Panc1 (cell line): Measurements from ENCODE around the gene PTPRCAP. TPM values are rescaled to one million over a fixed set of nuclear protein-coding genes. Genes with fewer than 3 reads are reported as not detected.

ENCODE experiments used
- ATAC-seq: fragments of 200-7000 bp; cut with Tn5 transposase; 2 replicates; pipeline ENCODE4 v1.9.1; 2020; ENCODE audit warnings: mild to moderate bottlenecking, moderate library complexity
- BruUV-seq: library from RNA; stranded (reverse); fragments of 400-500 nt; replicated peaks from 2 replicates; lab custom pipeline; 2021; lab: Mats Ljungman, UMichigan
- CTCF ChIA-PET: fragments of 300-600 bp; sonication (Branson Sonifier 250); formaldehyde crosslinking; loops from one replicate; lab custom pipeline; 2022; ENCODE audit warnings: antibody characterized with exemption; lab: Charles Lee
- POLR2A ChIA-PET: fragments of 300-600 bp; sonication (Branson Sonifier 250); formaldehyde crosslinking; loops from one replicate; lab custom pipeline; 2022; ENCODE audit warnings: antibody characterized with exemption; lab: Charles Lee
- DNase-seq: peaks from one replicate; pipeline ENCODE4 v3.0.0-alpha.2; 2010; ENCODE audit warnings: low read depth, low spot score
- H3K27ac ChIP-seq: 2 replicates; pipeline ENCODE4 v1.5.1; 2011; ENCODE audit warnings: mild to moderate bottlenecking, low read length, inconsistent platforms
- H3K27me3 ChIP-seq: fragments of 200-500 bp; sonication (Bioruptor generic); 2 replicates; pipeline ENCODE4 v1.6.0; 2014; ENCODE audit warnings: low read length, inconsistent platforms; ENCODE audit not compliant: control insufficient read depth, insufficient read depth
- H3K36me3 ChIP-seq: fragments of 200-500 bp; sonication (Bioruptor generic); 2 replicates; pipeline ENCODE4 v1.5.1; 2014; ENCODE audit warnings: inconsistent platforms, mild to moderate bottlenecking, low read length, moderate library complexity; ENCODE audit not compliant: control insufficient read depth, insufficient read depth
- H3K4me1 ChIP-seq: 2 replicates; pipeline ENCODE4 v1.5.1; 2011; ENCODE audit warnings: inconsistent platforms, mild to moderate bottlenecking, low read length, moderate library complexity; ENCODE audit not compliant: control insufficient read depth, insufficient read depth
- H3K4me3 ChIP-seq, 2 experiments: 2 replicates each; pipeline ENCODE4 v1.5.1; 2011 to 2012; ENCODE audit warnings: low read depth in 2 of 2, low read length in 2 of 2, mild to moderate bottlenecking in 2 of 2, inconsistent platforms in 1 of 2, moderate library complexity in 1 of 2
- H3K9me3 ChIP-seq: fragments of 200-500 bp; sonication (Bioruptor generic); 2 replicates; pipeline ENCODE4 v1.5.1; 2014; ENCODE audit warnings: low read depth, mild to moderate bottlenecking, inconsistent platforms, low read length, moderate library complexity; ENCODE audit not compliant: control insufficient read depth, insufficient read depth
- CTCF ChIP-seq: fragments of 450-650 bp; IDR thresholded peaks from 2 replicates; pipeline ENCODE4 v1.5.1; 2017; ENCODE audit warnings: mild to moderate bottlenecking
- POLR2AphosphoS5 ChIP-seq: IDR thresholded peaks from 2 replicates; pipeline ENCODE4 v1.6.1; 2012; ENCODE audit warnings: mild to moderate bottlenecking, low read depth, low read length, moderate library complexity
- REST ChIP-seq, 2 experiments: IDR thresholded peaks; 2 replicates each; pipeline ENCODE4 v1.6.1; 2011 to 2012; ENCODE audit warnings: low read depth in 2 of 2, control low read depth in 1 of 2, low read length in 1 of 2, mild to moderate bottlenecking in 1 of 2, moderate library complexity in 1 of 2; ENCODE audit not compliant: insufficient read depth in 1 of 2
- SIN3A ChIP-seq: IDR thresholded peaks from 2 replicates; pipeline ENCODE4 v1.6.1; 2012; ENCODE audit warnings: low read depth, mild to moderate bottlenecking, low read length, moderate library complexity, borderline replicate concordance; ENCODE audit not compliant: insufficient read depth
- TCF7L2 ChIP-seq: IDR thresholded peaks from 2 replicates; pipeline ENCODE4 v1.6.1; 2011; ENCODE audit warnings: mild to moderate bottlenecking, low read depth, low read length, inconsistent platforms
- in situ Hi-C: cut with HindIII; loops from 2 replicates; pipeline ENCODE4 v1.10.0; 2016; ENCODE audit warnings: low sequenced_read_pairs, low pct_unique_long_range_greater_than_20kb
- intact Hi-C: fragments of 100-400 bp; cut with micrococcal nuclease; formaldehyde crosslinking; loops from one replicate; pipeline ENCODE4 v1.10.0; 2022; ENCODE audit not compliant: unreplicated experiment
- total RNA-seq: library from RNA; stranded (reverse); gene quantifications from one replicate; pipeline ENCODE4 v1.2.1, GENCODE V29; 2021; ENCODE audit not compliant: unreplicated experiment

PTPRCAP gene
- total RNA-seq, 1 experiment from 2014 or later: 0.82 TPM

- intact Hi-C loops (no loop called here), in situ Hi-C loops (no loop called here)
- peaks cover 7% of the 10 kb centered on the region for H3K36me3 ChIP-seq
- no peaks in the 10 kb centered on the region for H3K27me3 ChIP-seq
- H3K9me3 ChIP-seq: no peaks in the 10 kb centered on the region
- DNase-seq: no peak
- H3K27ac ChIP-seq: no peak overlapping the region
- ChIA-PET CTCF (no interaction called here), POLR2A (interaction anchor here (0.6 kb wide), 1 partner anchor 878 kb away, joined by 4 read pairs; the partner anchor contains the start of gene C11orf24)
- no peak for ATAC-seq
- BruUV-seq: no TSS peak
- no peak for TF ChIP-seq SIN3A
- no peak for TF ChIP-seq TCF7L2
- no peak for TF ChIP-seq REST (IDR thresholded peaks at IDR 0.05; ENCODE audit: insufficient read depth in 1 of 2, low read depth in 2 of 2, low read length in 1 of 2)
- no peak for TF ChIP-seq POLR2AphosphoS5
- no peak overlapping the region for H3K4me3 ChIP-seq
- peaks cover 28% of the 10 kb centered on the region for H3K4me1 ChIP-seq
These were observed 44.0 kb downstream of the PTPRCAP start for GRCh38 chr11:67393437-67393836.

GRCh38 chr11:67392183-67392715 is 45.2 kb downstream of the PTPRCAP start:
- Histone ChIP-seq H3K9me3 (no peaks in the 10 kb centered on the region), H3K36me3 (no peaks in the 10 kb centered on the region; the same call in none of the 2 replicates), H3K27ac (peak overlapping the region; percentile 88), H3K27me3 (no peaks in the 10 kb centered on the region), H3K4me3 (peak overlapping the region; percentile 87 to 100), H3K4me1 (peaks cover 16% of the 10 kb centered on the region)
- intact Hi-C loops (no loop called here), in situ Hi-C loops (no loop called here)
- no peak for TF ChIP-seq REST (IDR thresholded peaks at IDR 0.05; ENCODE audit: insufficient read depth in 1 of 2, low read depth in 2 of 2, low read length in 1 of 2)
- TF ChIP-seq POLR2AphosphoS5: no peak
- no peak for TF ChIP-seq CTCF
- TF ChIP-seq SIN3A: no peak
- TF ChIP-seq TCF7L2: no peak
- BruUV-seq: no TSS peak
- peak; percentile 18; the same call in 1 of the 2 replicates for ATAC-seq
- ChIA-PET POLR2A (interaction anchor here (0.6 kb wide), 1 partner anchor 271 kb away, joined by 3 read pairs; no protein-coding TSS in a partner anchor), CTCF (interaction anchor here (0.5 to 0.6 kb wide), 2 partner anchors 116 to 312 kb away, joined by 3 to 4 read pairs; no protein-coding TSS in a partner anchor)
- DNase-seq: no peak
